Inferior parietal cortex (tissue), 1 donor: ENCODE results near the gene POGLUT2.

Source experiments
- DNase-seq: peaks from one replicate; pipeline ENCODE4 v3.0.0-alpha.2; 2016; ENCODE audit errors: extremely low spot score

Gene POGLUT2

DNA sequence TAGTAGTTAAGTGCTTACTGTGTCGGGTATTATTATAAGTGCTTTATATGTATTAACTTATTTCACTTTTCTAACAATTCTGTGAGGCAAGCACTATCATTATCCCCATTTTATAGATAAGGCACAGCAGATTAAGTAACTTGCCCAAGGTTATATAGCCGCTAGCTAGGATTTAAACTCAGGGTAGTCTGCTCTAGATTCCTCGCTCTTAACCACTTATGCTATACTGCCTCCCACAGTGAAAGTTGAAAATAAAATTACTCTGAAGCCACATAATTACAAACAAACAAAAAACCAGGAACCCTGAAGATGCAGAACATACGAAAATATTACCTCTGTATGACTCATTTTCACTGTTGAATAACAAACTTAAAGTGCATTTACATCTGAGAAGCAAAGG, 29.1 kb downstream of the POGLUT2 start:
- DNase-seq: peak; percentile 18

DNA sequence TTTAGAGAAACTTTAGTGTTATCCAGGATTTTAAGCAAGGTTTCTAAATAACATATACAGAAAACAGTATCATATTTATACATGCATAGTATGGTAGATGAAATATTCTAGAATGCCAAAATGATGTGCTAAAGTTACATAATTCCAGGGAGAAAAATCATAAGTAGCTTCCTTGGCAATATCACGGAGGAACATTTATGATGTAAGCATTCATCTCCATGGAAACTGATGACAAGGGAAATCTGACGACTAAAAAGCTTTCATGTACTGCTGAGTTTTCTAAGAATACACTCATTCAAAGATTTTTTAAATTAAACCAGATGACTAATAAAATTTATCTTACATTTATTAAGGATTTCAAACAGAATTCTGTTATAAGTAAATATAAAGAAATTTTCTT, 29.9 kb downstream of the POGLUT2 start:
- no peak for DNase-seq

DNA sequence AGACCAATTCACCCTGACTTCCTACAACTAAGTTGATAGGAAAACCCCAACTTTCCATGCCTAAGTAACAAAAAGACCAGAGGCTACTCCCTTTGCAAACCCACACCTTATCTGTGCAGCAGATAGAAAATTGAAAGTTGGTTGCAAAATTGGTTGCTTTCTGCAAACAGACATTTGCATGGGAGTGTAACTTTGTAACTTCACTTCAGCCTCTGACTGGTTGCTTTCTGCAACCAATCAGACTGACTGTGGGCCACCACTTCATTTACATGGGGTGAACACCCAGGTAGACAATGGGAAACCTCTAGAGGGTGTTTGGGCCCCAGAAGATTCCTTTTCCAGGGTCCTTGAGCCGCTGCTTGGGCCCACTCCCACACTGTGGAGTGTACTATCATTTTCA, 35.0 kb downstream of the POGLUT2 start:
- DNase-seq: no peak

DNA sequence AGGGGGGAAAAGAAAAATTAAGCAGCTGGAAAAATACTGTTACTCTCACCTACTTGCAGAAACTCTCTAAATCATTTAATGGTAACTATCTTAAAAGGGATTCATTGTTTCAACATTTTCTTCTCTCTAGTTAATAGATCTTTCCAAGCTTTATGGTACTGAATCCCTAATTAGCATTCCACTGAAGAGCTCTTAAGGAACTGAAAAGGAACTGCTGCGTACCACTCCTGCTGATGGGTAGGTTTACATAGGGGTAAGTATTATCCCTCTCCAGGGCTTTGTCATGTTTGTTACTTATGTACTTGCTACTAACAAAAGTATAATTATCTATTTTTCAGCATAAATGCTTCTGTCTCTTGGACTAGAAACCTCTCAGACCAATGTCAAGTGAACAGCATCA, 37.7 kb downstream of the POGLUT2 start:
- no peak for DNase-seq

DNA sequence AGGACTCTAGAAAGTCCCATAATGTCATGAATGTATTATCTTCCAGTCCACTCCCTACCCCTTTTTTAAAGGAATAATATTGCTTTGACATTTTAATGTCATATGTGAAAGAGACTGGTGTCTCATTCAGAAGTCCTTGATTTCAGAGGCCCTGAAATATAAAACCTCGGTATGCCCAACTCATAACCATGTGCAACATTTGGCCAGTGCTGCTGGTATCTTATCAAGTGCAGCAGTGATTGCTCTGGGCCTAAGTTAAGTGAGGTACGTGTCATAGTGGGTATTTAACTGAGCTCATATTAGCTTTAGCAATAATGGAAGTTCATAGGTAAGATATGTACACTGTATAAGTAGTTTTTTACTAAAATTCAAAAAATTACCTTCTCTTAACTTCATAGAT, 39.9 kb downstream of the POGLUT2 start:
- no peak for DNase-seq

DNA sequence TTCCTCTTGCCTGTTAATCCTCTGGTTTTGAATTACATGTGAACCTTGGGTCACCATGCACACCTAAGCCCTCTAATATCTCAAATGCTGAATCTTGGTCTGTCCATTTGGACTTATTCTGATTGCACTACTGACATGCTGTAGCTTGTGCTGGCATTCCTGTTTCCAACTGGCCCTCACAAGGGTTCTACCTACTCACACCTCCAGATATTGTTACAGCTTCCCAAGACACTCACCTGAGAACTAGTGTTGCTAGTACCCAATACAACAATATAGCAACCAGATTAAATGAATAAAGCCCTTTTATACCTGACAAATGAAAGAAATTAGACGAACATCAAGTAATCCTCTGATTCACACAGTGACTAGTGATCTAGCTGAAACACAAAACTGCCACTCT, 41.8 kb downstream of the POGLUT2 start:
- DNase-seq: no peak

DNA sequence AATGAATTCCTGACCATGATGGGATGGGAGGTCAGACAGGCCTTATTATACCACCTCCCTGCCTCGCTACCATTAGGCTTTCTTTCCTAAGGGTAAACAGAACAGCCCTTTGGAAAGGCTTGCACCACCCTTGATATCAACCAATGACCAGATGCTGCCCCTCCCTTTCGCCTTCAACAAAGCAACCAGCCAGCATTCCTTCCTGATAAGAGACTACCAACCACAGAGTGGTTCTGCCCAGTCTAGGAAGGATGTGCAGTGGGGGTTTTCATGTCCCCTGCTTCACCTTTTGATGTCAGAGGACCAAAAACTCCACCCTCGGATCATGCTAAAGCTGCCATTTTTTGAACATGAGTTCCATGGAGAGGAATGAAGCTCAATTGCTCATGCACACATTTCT, 46.9 kb downstream of the POGLUT2 start:
- no peak for DNase-seq

DNA sequence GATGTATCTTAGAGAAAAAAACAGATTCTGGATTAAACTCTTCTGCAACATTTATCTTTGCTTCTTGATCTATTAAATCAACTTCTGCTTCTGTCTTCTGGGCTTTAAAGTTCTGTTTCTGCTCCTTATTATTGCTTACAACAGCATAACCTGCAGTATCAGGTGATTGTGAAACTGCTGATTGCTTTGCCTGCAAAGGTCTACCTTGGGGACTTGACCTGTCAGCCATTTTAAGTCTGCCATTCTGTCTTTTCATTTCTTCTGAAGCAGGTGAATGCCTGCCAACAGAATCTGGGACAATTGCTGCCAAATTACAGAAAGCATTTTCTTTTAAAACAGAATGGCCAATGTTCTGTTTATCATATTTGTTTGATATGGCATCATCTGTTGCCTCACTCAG, 56.3 kb downstream of the POGLUT2 start:
- DNase-seq: no peak

DNA sequence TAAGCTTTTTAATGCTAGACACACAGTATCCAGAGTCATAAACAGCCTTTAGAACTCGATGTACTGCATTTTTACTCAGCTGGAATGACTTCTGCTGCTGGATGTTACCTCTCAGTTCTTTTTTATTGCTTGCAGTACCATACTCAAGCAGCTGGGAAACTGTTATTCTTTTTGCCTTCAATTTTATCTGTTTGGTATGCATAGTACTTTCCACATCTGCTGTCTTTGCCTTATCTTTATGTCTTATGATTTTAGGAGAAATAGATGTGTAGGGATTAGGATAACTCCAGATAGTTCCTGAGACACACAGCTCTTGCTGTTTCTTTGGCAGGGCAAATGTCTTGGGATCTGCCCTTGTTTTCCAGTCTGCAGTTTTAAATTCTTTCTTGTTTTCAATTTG, 56.7 kb downstream of the POGLUT2 start:
- no peak for DNase-seq
